GM12891 (cell line): ENCODE results near the gene RNF157.

ENCODE experiments used
- PAX5 ChIP-seq: IDR thresholded peaks from 2 replicates; pipeline ENCODE4 v1.6.1; 2011; ENCODE audit warnings: low read length, moderate library complexity, mild to moderate bottlenecking; ENCODE audit not compliant: insufficient read depth, severe bottlenecking
- POLR2A ChIP-seq: IDR thresholded peaks from 2 replicates; pipeline ENCODE4 v1.6.1; 2011; ENCODE audit warnings: low read depth, low read length, control low read depth
- POLR2AphosphoS5 ChIP-seq: IDR thresholded peaks from 2 replicates; pipeline ENCODE4 v1.6.1; 2011; ENCODE audit warnings: low read depth, low read length, control low read depth
- POU2F2 ChIP-seq: IDR thresholded peaks from 2 replicates; pipeline ENCODE4 v1.6.1; 2011; ENCODE audit warnings: low read depth, mild to moderate bottlenecking, control low read depth, low read length, moderate library complexity
- SPI1 ChIP-seq: IDR thresholded peaks from 2 replicates; pipeline ENCODE4 v1.6.1; 2011; ENCODE audit warnings: low read depth, low read length, control low read depth
- TAF1 ChIP-seq: IDR thresholded peaks from 2 replicates; pipeline ENCODE4 v1.6.1; 2011; ENCODE audit warnings: low read depth, low read length, control low read depth

GRCh38 chr17:76121932-76122430 is 118.3 kb downstream of the RNF157 start:
- TF ChIP-seq POLR2AphosphoS5, result no peak
- TF ChIP-seq SPI1, result no peak
- TF ChIP-seq POLR2A, result no peak
- no peak for TF ChIP-seq PAX5
- TF ChIP-seq TAF1, result no peak
- TF ChIP-seq POU2F2, result no peak
